A549 (cell line): ENCODE measurements around the gene PANX1. TPM values are rescaled to one million over a fixed set of nuclear protein-coding genes. Genes with fewer than 3 reads are reported as not detected.

Experiments
- ATAC-seq, 2 experiments: fragments of 200-7000 bp in 1 of 2; fragments of >200 bp in 1 of 2; cut with Nextera tagmentation in 1 of 2; cut with Tn5 transposase in 1 of 2; 3 replicates each; pipeline versions ENCODE4 v1.8.0 to v1.9.1; 2018 to 2020; ENCODE audit warnings: mild to moderate bottlenecking in 1 of 2, moderate library complexity in 1 of 2
- CTCF ChIA-PET: fragments of 300-600 bp; sonication (Branson Sonifier 250); formaldehyde crosslinking; extraction: SDS; loops from one replicate; lab custom pipeline; 2021; ENCODE audit warnings: antibody characterized with exemption, inconsistent platforms; lab: Yijun Ruan, JAX
- POLR2A ChIA-PET: fragments of 350-600 bp; formaldehyde crosslinking; extraction: SDS; loops from one replicate; lab custom pipeline; 2021; ENCODE audit warnings: antibody characterized with exemption, inconsistent platforms; lab: Yijun Ruan, JAX
- DNase-seq, 2 experiments: peaks; one replicate each; pipeline versions ENCODE4 v3.0.0 to v3.0.0-alpha.2; 2011 to 2016; ENCODE audit warnings: low read depth in 1 of 2, low spot score in 1 of 2
- FAIRE-seq: peaks from 2 replicates; lab custom pipeline; 2011; peaks lifted over from hg19 to GRCh38; lab: Jason Lieb, UNC
- H3K27ac ChIP-seq, 2 experiments: fragments of >200 bp; sonication (Bioruptor Twin); formaldehyde crosslinking; 3 replicates each; pipeline ENCODE4 v1.5.1; 2016 to 2017
- H3K4me1 ChIP-seq: fragments of >200 bp; sonication (Bioruptor Twin); formaldehyde crosslinking; 3 replicates; pipeline ENCODE4 v1.6.1; 2016
- H3K4me2 ChIP-seq: fragments of >200 bp; sonication (Bioruptor Twin); formaldehyde crosslinking; 3 replicates; pipeline ENCODE4 v1.6.1; 2016
- H3K4me3 ChIP-seq: fragments of >200 bp; sonication (Bioruptor Twin); formaldehyde crosslinking; 3 replicates; pipeline ENCODE4 v1.5.1; 2016
- H3K9me3 ChIP-seq: fragments of >200 bp; sonication (Bioruptor Twin); formaldehyde crosslinking; 3 replicates; pipeline ENCODE4 v1.6.1; 2016
- CBX2 ChIP-seq: fragments of 200-600 bp; sonication (generic); IDR thresholded peaks from 2 replicates; pipeline ENCODE4 v1.6.1; 2016; ENCODE audit warnings: low read depth, mild to moderate bottlenecking, borderline replicate concordance
- EHMT2 ChIP-seq: fragments of 200-600 bp; sonication (generic); IDR thresholded peaks from 2 replicates; pipeline ENCODE4 v1.6.1; 2016; ENCODE audit warnings: antibody characterized with exemption, low read depth, mild to moderate bottlenecking, moderate library complexity
- ESRRA ChIP-seq: fragments of 150-350 bp; IDR thresholded peaks from 2 replicates; pipeline ENCODE4 v1.6.1; 2014; ENCODE audit warnings: mild to moderate bottlenecking, low read length, borderline replicate concordance
- FOSL2 ChIP-seq, 2 experiments: fragments of 450-650 bp in 1 of 2; fragments of >200 bp in 1 of 2; sonication (Bioruptor Twin) in 1 of 2; formaldehyde crosslinking; IDR thresholded peaks; 2 replicates each; pipeline versions ENCODE4 v1.5.0 to v1.6.1; 2016 to 2020; ENCODE audit warnings: mild to moderate bottlenecking in 1 of 2, moderate library complexity in 1 of 2
- HEYL ChIP-seq: fragments of 250-450 bp; sonication (Bioruptor Pico); IDR thresholded peaks from 2 replicates; pipeline ENCODE4 v1.8.0; 2021; ENCODE audit warnings: mild to moderate bottlenecking, moderate library complexity
- HOXB5 ChIP-seq: fragments of 250-450 bp; sonication (Bioruptor Pico); IDR thresholded peaks from 2 replicates; pipeline ENCODE4 v1.5.0; 2020; ENCODE audit warnings: mild to moderate bottlenecking, moderate library complexity
- KDM1A ChIP-seq: fragments of 200-600 bp; sonication (generic); IDR thresholded peaks from 2 replicates; pipeline ENCODE4 v1.6.1; 2016; ENCODE audit warnings: low read depth, mild to moderate bottlenecking
- KDM5A ChIP-seq: fragments of 200-600 bp; sonication (generic); IDR thresholded peaks from 2 replicates; pipeline ENCODE4 v1.6.1; 2016; ENCODE audit warnings: antibody characterized with exemption, mild to moderate bottlenecking
- MAFK ChIP-seq: fragments of 450-650 bp; IDR thresholded peaks from 2 replicates; pipeline ENCODE4 v1.6.1; 2014; ENCODE audit not compliant: partially characterized antibody
- MAZ ChIP-seq: fragments of 150-350 bp; IDR thresholded peaks from 2 replicates; pipeline ENCODE4 v1.6.1; 2014; ENCODE audit warnings: antibody characterized with exemption, low read depth, low read length, borderline replicate concordance
- NFE2L2 ChIP-seq: fragments of 150-350 bp; conservative IDR thresholded peaks from 2 replicates; pipeline ENCODE4 v1.6.1; 2014; ENCODE audit warnings: low read length
- NPAS2 ChIP-seq: fragments of 250-450 bp; sonication (Bioruptor Pico); IDR thresholded peaks from 2 replicates; pipeline ENCODE4 v1.8.0; 2022; ENCODE audit warnings: mild to moderate bottlenecking, moderate library complexity, borderline replicate concordance
- POLR2A ChIP-seq: IDR thresholded peaks from 2 replicates; pipeline ENCODE4 v1.6.1; 2012; ENCODE audit warnings: mild to moderate bottlenecking, low read length
- RAD21 ChIP-seq, 2 experiments: fragments of >200 bp in 1 of 2; sonication (Bioruptor Twin) in 1 of 2; formaldehyde crosslinking in 1 of 2; IDR thresholded peaks in 1 of 2; conservative IDR thresholded peaks in 1 of 2; 2 replicates in 1 of 2; 3 replicates in 1 of 2; pipeline ENCODE4 v1.6.1; 2012 to 2018; ENCODE audit warnings: inconsistent platforms in 1 of 2
- ZC3H11A ChIP-seq: fragments of 450-650 bp; IDR thresholded peaks from 2 replicates; pipeline ENCODE4 v1.6.1; 2014; ENCODE audit warnings: antibody characterized with exemption, mild to moderate bottlenecking
- ZFP36 ChIP-seq: fragments of 450-650 bp; IDR thresholded peaks from 2 replicates; pipeline ENCODE4 v1.6.1; 2014; ENCODE audit warnings: borderline replicate concordance; ENCODE audit not compliant: partially characterized antibody
- ZNF302 ChIP-seq: fragments of 250-450 bp; sonication (Bioruptor Pico); IDR thresholded peaks from 2 replicates; pipeline ENCODE4 v1.9.0; 2021; ENCODE audit warnings: inconsistent platforms, mild to moderate bottlenecking, moderate library complexity
- WGBS: methylation state at CpG from one replicate; pipeline ENCODE4 v1.1.6; 2017; ENCODE audit errors: missing lambda C conversion rate; 5-methylcytosine and 5-hydroxymethylcytosine counted together
- polyA plus RNA-seq, 4 experiments: library from polyadenylated mRNA; depleted of rRNA in 3 of 4; stranded (reverse); fragments of >200 nt; fragmentation: RNase III in 1 of 4; extraction: RNeasy Plus Mini Kit Qiagen cat#74134 plus additional on column Dnase treatment in 1 of 4; gene quantifications; 2 replicates in 3 of 4; 3 replicates in 1 of 4; pipeline ENCODE4 v1.2.3, GENCODE V29; 2011 to 2017
- TF ChIP-seq, protein P1 (sequence below): fragments of >200 bp; sonication (Bioruptor Twin); formaldehyde crosslinking; IDR thresholded peaks from 2 replicates; pipeline ENCODE4 v1.6.1; 2016
- TF ChIP-seq, protein P2 (sequence below): fragments of 200-600 bp; sonication (generic); IDR thresholded peaks from 2 replicates; pipeline ENCODE4 v1.6.1; 2016; ENCODE audit warnings: antibody characterized with exemption, mild to moderate bottlenecking, moderate library complexity
- TF ChIP-seq, protein P3 (sequence below): fragments of 150-350 bp; IDR thresholded peaks from 2 replicates; pipeline ENCODE4 v1.6.1; 2014; ENCODE audit warnings: low read depth, mild to moderate bottlenecking, low read length
- TF ChIP-seq, protein P4 (sequence below): IDR thresholded peaks from 2 replicates; pipeline ENCODE4 v1.6.1; 2012

The PANX1 gene
- polyA plus RNA-seq, 2 of the 4 experiments (the other 2 are of a cell fraction) = 11.0 to 13.3 TPM

DNA sequence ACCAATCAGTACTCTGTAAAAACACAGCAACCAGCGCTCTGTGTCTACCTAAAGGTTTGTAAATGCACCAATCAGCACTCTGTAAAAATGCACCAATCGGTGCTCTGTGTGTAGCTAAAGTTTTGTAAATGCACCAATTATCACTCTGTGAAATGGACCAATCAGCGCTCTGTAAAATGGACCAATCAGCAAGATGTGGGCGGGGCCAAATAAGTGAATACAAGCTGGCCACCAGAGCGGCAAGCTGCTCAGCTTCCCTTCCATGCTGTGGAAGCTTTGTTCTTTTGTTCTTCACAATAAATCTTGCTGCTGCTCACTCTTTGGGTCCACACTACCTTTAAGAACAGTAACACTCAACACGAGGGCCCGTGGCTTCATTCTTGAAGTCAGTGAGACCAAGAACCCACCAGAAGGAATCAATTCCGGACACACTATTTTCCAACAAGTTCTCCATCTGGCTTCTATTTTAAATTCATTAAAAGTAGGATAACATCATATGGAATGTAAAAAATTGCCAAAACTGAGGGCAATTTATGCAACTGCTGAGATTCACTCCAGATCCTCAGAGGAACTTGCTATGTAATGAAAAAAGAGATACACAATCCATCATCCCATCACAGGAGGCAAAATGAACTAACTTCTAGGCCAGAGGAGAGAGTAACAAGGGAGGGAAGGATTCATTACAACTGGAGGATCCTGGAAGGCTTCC, 3.1 kb upstream of the PANX1 start:
- TF ChIP-seq ZC3H11A (no peak), MAFK (peak; percentile 2), ZNF302 (CRISPR knock-in tag) (no peak)
- TF ChIP-seq, protein P1, sequence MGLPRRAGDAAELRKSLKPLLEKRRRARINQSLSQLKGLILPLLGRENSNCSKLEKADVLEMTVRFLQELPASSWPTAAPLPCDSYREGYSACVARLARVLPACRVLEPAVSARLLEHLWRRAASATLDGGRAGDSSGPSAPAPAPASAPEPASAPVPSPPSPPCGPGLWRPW = no peak
- Histone ChIP-seq H3K27ac (no peak overlapping the region), H3K4me1 (peaks cover 17% of the 10 kb centered on the region), H3K4me2 (no peak overlapping the region), H3K9me3 (no peaks in the 10 kb centered on the region), H3K4me3 (no peak overlapping the region)
- ChIA-PET POLR2A (no interaction called here), CTCF (interaction anchor here (1.6 kb wide), 2 partner anchors 13 to 230 kb away, joined by 3 to 5 read pairs; no protein-coding TSS in a partner anchor)
- ATAC-seq (no peak), DNase-seq (no peak), FAIRE-seq (no peak)
- 77% methylated on average over 6 of the region's 8 CpGs for WGBS

DNA sequence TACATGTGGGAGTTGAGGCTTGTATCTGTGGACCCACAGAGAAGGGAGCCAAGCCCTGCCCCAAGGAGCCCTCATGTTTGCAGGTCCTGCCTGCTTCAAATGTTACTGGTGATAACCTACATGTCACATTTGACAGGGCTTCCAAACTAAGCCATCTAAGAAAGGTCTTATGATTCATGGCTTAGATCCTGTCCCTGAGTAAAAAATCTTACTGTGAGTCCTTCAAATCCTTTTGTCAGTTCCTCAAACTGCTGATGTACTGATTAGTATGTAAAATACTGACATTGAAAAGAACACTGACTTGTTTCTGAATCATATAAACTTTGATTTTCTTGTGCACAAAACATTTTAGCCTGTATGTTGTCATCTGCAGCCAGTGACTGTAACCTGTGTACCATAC, 1.0 kb upstream of the PANX1 start:
- ATAC-seq = no peak
- no peak for DNase-seq
- Histone ChIP-seq H3K27ac (peak overlapping the region; percentile 90 to 94), H3K4me2 (peak overlapping the region; percentile 91), H3K4me3 (peak overlapping the region; percentile 80), H3K9me3 (no peaks in the 10 kb centered on the region), H3K4me1 (peaks cover 35% of the 10 kb centered on the region)
- POLR2A ChIA-PET = no interaction called here
- CTCF ChIA-PET = interaction anchor here (0.8 to 2.6 kb wide), 2 partner anchors 57 to 232 kb away, joined by 3 to 7 read pairs; no protein-coding TSS in a partner anchor
- no peak for TF ChIP-seq KDM5A
- no peak for TF ChIP-seq MAZ
- TF ChIP-seq, protein P2, sequence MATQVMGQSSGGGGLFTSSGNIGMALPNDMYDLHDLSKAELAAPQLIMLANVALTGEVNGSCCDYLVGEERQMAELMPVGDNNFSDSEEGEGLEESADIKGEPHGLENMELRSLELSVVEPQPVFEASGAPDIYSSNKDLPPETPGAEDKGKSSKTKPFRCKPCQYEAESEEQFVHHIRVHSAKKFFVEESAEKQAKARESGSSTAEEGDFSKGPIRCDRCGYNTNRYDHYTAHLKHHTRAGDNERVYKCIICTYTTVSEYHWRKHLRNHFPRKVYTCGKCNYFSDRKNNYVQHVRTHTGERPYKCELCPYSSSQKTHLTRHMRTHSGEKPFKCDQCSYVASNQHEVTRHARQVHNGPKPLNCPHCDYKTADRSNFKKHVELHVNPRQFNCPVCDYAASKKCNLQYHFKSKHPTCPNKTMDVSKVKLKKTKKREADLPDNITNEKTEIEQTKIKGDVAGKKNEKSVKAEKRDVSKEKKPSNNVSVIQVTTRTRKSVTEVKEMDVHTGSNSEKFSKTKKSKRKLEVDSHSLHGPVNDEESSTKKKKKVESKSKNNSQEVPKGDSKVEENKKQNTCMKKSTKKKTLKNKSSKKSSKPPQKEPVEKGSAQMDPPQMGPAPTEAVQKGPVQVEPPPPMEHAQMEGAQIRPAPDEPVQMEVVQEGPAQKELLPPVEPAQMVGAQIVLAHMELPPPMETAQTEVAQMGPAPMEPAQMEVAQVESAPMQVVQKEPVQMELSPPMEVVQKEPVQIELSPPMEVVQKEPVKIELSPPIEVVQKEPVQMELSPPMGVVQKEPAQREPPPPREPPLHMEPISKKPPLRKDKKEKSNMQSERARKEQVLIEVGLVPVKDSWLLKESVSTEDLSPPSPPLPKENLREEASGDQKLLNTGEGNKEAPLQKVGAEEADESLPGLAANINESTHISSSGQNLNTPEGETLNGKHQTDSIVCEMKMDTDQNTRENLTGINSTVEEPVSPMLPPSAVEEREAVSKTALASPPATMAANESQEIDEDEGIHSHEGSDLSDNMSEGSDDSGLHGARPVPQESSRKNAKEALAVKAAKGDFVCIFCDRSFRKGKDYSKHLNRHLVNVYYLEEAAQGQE = no peak
- TF ChIP-seq, protein P3, sequence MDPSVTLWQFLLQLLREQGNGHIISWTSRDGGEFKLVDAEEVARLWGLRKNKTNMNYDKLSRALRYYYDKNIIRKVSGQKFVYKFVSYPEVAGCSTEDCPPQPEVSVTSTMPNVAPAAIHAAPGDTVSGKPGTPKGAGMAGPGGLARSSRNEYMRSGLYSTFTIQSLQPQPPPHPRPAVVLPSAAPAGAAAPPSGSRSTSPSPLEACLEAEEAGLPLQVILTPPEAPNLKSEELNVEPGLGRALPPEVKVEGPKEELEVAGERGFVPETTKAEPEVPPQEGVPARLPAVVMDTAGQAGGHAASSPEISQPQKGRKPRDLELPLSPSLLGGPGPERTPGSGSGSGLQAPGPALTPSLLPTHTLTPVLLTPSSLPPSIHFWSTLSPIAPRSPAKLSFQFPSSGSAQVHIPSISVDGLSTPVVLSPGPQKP = no peak
- TF ChIP-seq FOSL2 (IDR thresholded peaks at IDR 0.05) = no peak
- TF ChIP-seq FOSL2 (CRISPR knock-in tag; IDR thresholded peaks at IDR 0.05) = no peak
- no peak for TF ChIP-seq CBX2
- TF ChIP-seq KDM1A = no peak
- no peak for TF ChIP-seq HEYL
- TF ChIP-seq ZFP36 = no peak
- TF ChIP-seq HOXB5 (CRISPR knock-in tag) = no peak
- TF ChIP-seq NPAS2 (CRISPR knock-in tag) = no peak
- TF ChIP-seq RAD21 (conservative IDR thresholded peaks at IDR 0.05 in 1 of 2, IDR thresholded peaks at IDR 0.05 in 1 of 2) = no peak
- TF ChIP-seq NFE2L2 = no peak
- no peak for TF ChIP-seq POLR2A
- TF ChIP-seq, protein P4, sequence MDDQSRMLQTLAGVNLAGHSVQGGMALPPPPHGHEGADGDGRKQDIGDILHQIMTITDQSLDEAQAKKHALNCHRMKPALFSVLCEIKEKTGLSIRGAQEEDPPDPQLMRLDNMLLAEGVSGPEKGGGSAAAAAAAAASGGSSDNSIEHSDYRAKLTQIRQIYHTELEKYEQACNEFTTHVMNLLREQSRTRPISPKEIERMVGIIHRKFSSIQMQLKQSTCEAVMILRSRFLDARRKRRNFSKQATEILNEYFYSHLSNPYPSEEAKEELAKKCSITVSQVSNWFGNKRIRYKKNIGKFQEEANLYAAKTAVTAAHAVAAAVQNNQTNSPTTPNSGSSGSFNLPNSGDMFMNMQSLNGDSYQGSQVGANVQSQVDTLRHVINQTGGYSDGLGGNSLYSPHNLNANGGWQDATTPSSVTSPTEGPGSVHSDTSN = no peak
- no peak for TF ChIP-seq EHMT2
- no peak for TF ChIP-seq ESRRA
- TF ChIP-seq, all 56 proteins: peak for 0
- FAIRE-seq = no peak
